Measurements from ENCODE around the gene PAOX.

Gene PAOX

GRCh38 chr10:133440633-133441285 lies 61.7 kb downstream of the PAOX start:
- DNase-seq: no peak
